Measurements from ENCODE around the gene ZBTB7C. TPM values are rescaled to one million over a fixed set of nuclear protein-coding genes. Genes with fewer than 3 reads are reported as not detected.

The ZBTB7C gene
- polyA plus RNA-seq, 1 donor = 12.8 TPM

GRCh38 chr18:48140731-48141130, 268.5 kb downstream of the ZBTB7C start:
- DNase-seq = no peak

GRCh38 chr18:48139431-48140347, 269.5 kb downstream of the ZBTB7C start:
- no peak for DNase-seq

GRCh38 chr18:48138660-48139430, 270.3 kb downstream of the ZBTB7C start:
- DNase-seq = no peak

GRCh38 chr18:48138210-48138609, 271.0 kb downstream of the ZBTB7C start:
- DNase-seq = no peak

- DNase-seq = no peak
Measured at GRCh38 chr18:48137374-48138081, 271.7 kb downstream of the ZBTB7C start.

GRCh38 chr18:48136827-48137373, 272.3 kb downstream of the ZBTB7C start:
- no peak for DNase-seq

- DNase-seq = no peak
Measured at GRCh38 chr18:48136051-48136826, 272.9 kb downstream of the ZBTB7C start.

GRCh38 chr18:48135436-48135966, 273.7 kb downstream of the ZBTB7C start:
- no peak for DNase-seq

GRCh38 chr18:48134609-48135008, 274.6 kb downstream of the ZBTB7C start:
- no peak for DNase-seq

- DNase-seq = no peak
Measured at GRCh38 chr18:48133671-48134251, 275.4 kb downstream of the ZBTB7C start.

- DNase-seq = no peak
Measured at GRCh38 chr18:48132797-48133655, 276.2 kb downstream of the ZBTB7C start.

- DNase-seq = no peak
Measured at GRCh38 chr18:48131042-48131441, 278.1 kb downstream of the ZBTB7C start.

- DNase-seq = peak; percentile 81
Measured at GRCh38 chr18:48129621-48130082, 279.5 kb downstream of the ZBTB7C start.

GRCh38 chr18:48127606-48128005, 281.6 kb downstream of the ZBTB7C start:
- DNase-seq = no peak

GRCh38 chr18:48126240-48126639, 282.9 kb downstream of the ZBTB7C start:
- no peak for DNase-seq

- no peak for DNase-seq
Measured at GRCh38 chr18:48125724-48126123, 283.5 kb downstream of the ZBTB7C start.

- DNase-seq = no peak
Measured at GRCh38 chr18:48124857-48125626, 284.1 kb downstream of the ZBTB7C start.

- DNase-seq = no peak
Measured at GRCh38 chr18:48123941-48124340, 285.2 kb downstream of the ZBTB7C start.

GRCh38 chr18:48123324-48123723, 285.9 kb downstream of the ZBTB7C start:
- no peak for DNase-seq
